Ishikawa (cell line): ENCODE results near the gene KPRP.

Source experiments
- CEBPB ChIP-seq: IDR thresholded peaks from 2 replicates; pipeline ENCODE4 v1.6.1; 2012
- CREB1 ChIP-seq: IDR thresholded peaks from 2 replicates; pipeline ENCODE4 v1.6.1; 2012; ENCODE audit warnings: low read depth
- EGR1 ChIP-seq: IDR thresholded peaks from 2 replicates; pipeline ENCODE4 v1.6.1; 2012
- EP300 ChIP-seq: IDR thresholded peaks from 2 replicates; pipeline ENCODE4 v1.6.1; 2012; ENCODE audit warnings: borderline replicate concordance
- FOXM1 ChIP-seq: IDR thresholded peaks from 2 replicates; pipeline ENCODE4 v1.6.1; 2012; ENCODE audit warnings: low read depth, borderline replicate concordance
- MAX ChIP-seq: IDR thresholded peaks from 2 replicates; pipeline ENCODE4 v1.6.1; 2012
- NFIC ChIP-seq: IDR thresholded peaks from 2 replicates; pipeline ENCODE4 v1.6.1; 2012
- RAD21 ChIP-seq: IDR thresholded peaks from 2 replicates; pipeline ENCODE4 v1.6.1; 2012; ENCODE audit warnings: low read depth
- REST ChIP-seq: IDR thresholded peaks from 2 replicates; pipeline ENCODE4 v1.6.1; 2012; ENCODE audit warnings: low read depth, mild to moderate bottlenecking
- TAF1 ChIP-seq: IDR thresholded peaks from 2 replicates; pipeline ENCODE4 v1.6.1; 2012; ENCODE audit warnings: low read depth, mild to moderate bottlenecking
- TCF12 ChIP-seq: IDR thresholded peaks from 2 replicates; pipeline ENCODE4 v1.6.1; 2012; ENCODE audit warnings: low read depth
- TEAD4 ChIP-seq: IDR thresholded peaks from 2 replicates; pipeline ENCODE4 v1.6.1; 2012
- USF1 ChIP-seq: IDR thresholded peaks from 2 replicates; pipeline ENCODE4 v1.6.1; 2012
- YY1 ChIP-seq: IDR thresholded peaks from 2 replicates; pipeline ENCODE4 v1.6.1; 2012; ENCODE audit warnings: low read depth
- ZBTB7A ChIP-seq: IDR thresholded peaks from 2 replicates; pipeline ENCODE4 v1.6.1; 2012; ENCODE audit warnings: low read depth

Gene KPRP

GRCh38 chr1:152761609-152762213, 3.9 kb downstream of the KPRP start:
- no peak for TF ChIP-seq ZBTB7A
- TF ChIP-seq REST = no peak
- TF ChIP-seq USF1 = no peak
- TF ChIP-seq TCF12 = no peak
- TF ChIP-seq TEAD4 = no peak
- TF ChIP-seq YY1 = no peak
- no peak for TF ChIP-seq RAD21

GRCh38 chr1:152768847-152769533, 11.2 kb downstream of the KPRP start:
- TF ChIP-seq CREB1 (no peak), TEAD4 (no peak), CEBPB (no peak), YY1 (no peak), RAD21 (no peak), USF1 (no peak), TCF12 (no peak), NFIC (no peak), REST (no peak), EGR1 (no peak)

- TF ChIP-seq EP300 (no peak), USF1 (no peak), NFIC (no peak), TAF1 (no peak), RAD21 (no peak), EGR1 (no peak), REST (no peak), ZBTB7A (no peak), YY1 (no peak)
Observed at GRCh38 chr1:152770411-152770810, 12.6 kb downstream of the KPRP start.

- TF ChIP-seq ZBTB7A (no peak), REST (no peak), MAX (no peak), TCF12 (no peak), FOXM1 (no peak), CREB1 (no peak), RAD21 (no peak), TEAD4 (no peak), EGR1 (no peak), CEBPB (no peak), NFIC (no peak), TAF1 (no peak), EP300 (no peak), YY1 (no peak), USF1 (no peak)
Observed at GRCh38 chr1:152774875-152775274, 17.1 kb downstream of the KPRP start, which contains the start of gene LCE1F. LCE1F (plus strand) TSS chr1:152775140; CDS start chr1:152776372, 1,232 bp downstream.
